ENCODE data around the gene ALDH2. TPM values are rescaled to one million over a fixed set of nuclear protein-coding genes. Genes with fewer than 3 reads are reported as not detected.
A peak's percentile ranks its signal among the peaks of the same experiment; 100 is the strongest.
"Not testable (repeated sequence)": the region's sequence is repeated elsewhere in the genome, so short reads cannot be mapped to it uniquely, and the experiment has no call there.

The ALDH2 gene
- total RNA-seq, 2 experiments from 2014 or later: 6.1 to 6.2 TPM

DNA sequence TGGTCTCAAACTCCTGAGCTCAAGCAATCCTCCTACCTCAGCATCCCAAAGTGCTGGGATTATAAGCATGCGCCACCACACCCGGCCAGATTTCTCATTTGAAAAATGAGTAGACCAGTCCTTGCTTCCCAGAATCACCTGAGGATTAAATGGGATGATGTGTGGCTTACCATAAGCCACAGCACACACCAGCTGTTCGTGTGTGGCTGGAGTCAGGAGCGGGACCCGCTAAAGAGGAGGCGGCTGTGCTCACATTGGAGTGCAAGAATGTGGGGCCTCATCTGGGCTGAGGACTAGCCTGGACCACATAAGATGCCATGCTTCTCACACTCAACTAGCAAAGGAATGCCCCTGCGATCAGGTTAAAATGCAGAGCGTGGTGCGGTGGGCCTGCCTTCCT, 6.7 kb upstream of the ALDH2 start:
- ATAC-seq (no peak), DNase-seq (no peak)
- CTCF ChIA-PET: no interaction called here
- Mint-ChIP-seq H3K4me3 (no peak overlapping the region), H3K9me3 (ENCODE audit: low read depth) (no peaks in the 10 kb centered on the region), H3K4me1 (peaks cover 6% of the 10 kb centered on the region), H3K36me3 (ENCODE audit: low read depth) (peaks cover 6% of the 10 kb centered on the region), H3K27ac (no peak overlapping the region), H3K27me3 (peaks cover 19% of the 10 kb centered on the region)
- POLR2A ChIA-PET: no interaction called here
- intact Hi-C loops (cut with DNase I, micrococcal nuclease): no loop called here

GRCh38 chr12:111761099-111761498, 5.6 kb upstream of the ALDH2 start:
- CTCF ChIA-PET: no interaction called here
- Mint-ChIP-seq H3K36me3 (ENCODE audit: low read depth) (peaks cover 2% of the 10 kb centered on the region), H3K9me3 (ENCODE audit: low read depth) (no peaks in the 10 kb centered on the region), H3K4me1 (peaks cover 6% of the 10 kb centered on the region), H3K4me3 (no peak overlapping the region), H3K27me3 (peaks cover 20% of the 10 kb centered on the region), H3K27ac (no peak overlapping the region)
- POLR2A ChIA-PET: no interaction called here
- DNase-seq (no peak), ATAC-seq (no peak)
- intact Hi-C loops (cut with DNase I, micrococcal nuclease): no loop called here

GRCh38 chr12:111761706-111762105, 5.0 kb upstream of the ALDH2 start:
- CTCF ChIA-PET: interaction anchor here (0.6 to 1.6 kb wide), 3 partner anchors 10 to 602 kb away, joined by 3 to 5 read pairs (median 4); no protein-coding TSS in a partner anchor
- ATAC-seq: no peak
- H3K36me3 Mint-ChIP-seq (ENCODE audit: low read depth): peaks cover 6% of the 10 kb centered on the region

GRCh38 chr12:111763552-111763951, 3.2 kb upstream of the ALDH2 start:
- ATAC-seq; H3K36me3 Mint-ChIP-seq (ENCODE audit: low read depth); H3K4me3 Mint-ChIP-seq; intact Hi-C loops (cut with DNase I, micrococcal nuclease); H3K27ac Mint-ChIP-seq; POLR2A ChIA-PET; DNase-seq; H3K9me3 Mint-ChIP-seq (ENCODE audit: low read depth): not testable (repeated sequence)
- CTCF ChIA-PET: interaction anchor here (1.0 kb wide), 1 partner anchor 54 kb away, joined by 3 read pairs; no protein-coding TSS in a partner anchor
- Mint-ChIP-seq H3K27me3 (peaks cover 30% of the 10 kb centered on the region), H3K4me1 (peaks cover 14% of the 10 kb centered on the region)

More at GRCh38 chr12:111761706-111762105, 5.0 kb upstream of the ALDH2 start:
- DNase-seq: no peak
- H3K9me3 Mint-ChIP-seq (ENCODE audit: low read depth): no peaks in the 10 kb centered on the region
- POLR2A ChIA-PET: no interaction called here
- H3K4me3 Mint-ChIP-seq: no peak overlapping the region
- peaks cover 10% of the 10 kb centered on the region for H3K4me1 Mint-ChIP-seq
- H3K27me3 Mint-ChIP-seq: peaks cover 23% of the 10 kb centered on the region
- intact Hi-C loops (cut with DNase I, micrococcal nuclease): no loop called here
- no peak overlapping the region for H3K27ac Mint-ChIP-seq

GRCh38 chr12:111764120-111764821, 2.5 kb upstream of the ALDH2 start:
- POLR2A ChIA-PET: no interaction called here
- no peak overlapping the region for H3K4me3 Mint-ChIP-seq
- peaks cover 3% of the 10 kb centered on the region for H3K36me3 Mint-ChIP-seq (ENCODE audit: low read depth)
- H3K9me3 Mint-ChIP-seq (ENCODE audit: low read depth): no peaks in the 10 kb centered on the region
- no peak overlapping the region for H3K27ac Mint-ChIP-seq
- intact Hi-C loops (cut with DNase I, micrococcal nuclease): no loop called here
- peaks cover 14% of the 10 kb centered on the region for H3K4me1 Mint-ChIP-seq
- peak; percentile 45 for ATAC-seq
- CTCF ChIA-PET: interaction anchor here (1.0 kb wide), 1 partner anchor 53 kb away, joined by 3 read pairs; no protein-coding TSS in a partner anchor
- DNase-seq: no peak
- H3K27me3 Mint-ChIP-seq: peaks cover 30% of the 10 kb centered on the region

DNA sequence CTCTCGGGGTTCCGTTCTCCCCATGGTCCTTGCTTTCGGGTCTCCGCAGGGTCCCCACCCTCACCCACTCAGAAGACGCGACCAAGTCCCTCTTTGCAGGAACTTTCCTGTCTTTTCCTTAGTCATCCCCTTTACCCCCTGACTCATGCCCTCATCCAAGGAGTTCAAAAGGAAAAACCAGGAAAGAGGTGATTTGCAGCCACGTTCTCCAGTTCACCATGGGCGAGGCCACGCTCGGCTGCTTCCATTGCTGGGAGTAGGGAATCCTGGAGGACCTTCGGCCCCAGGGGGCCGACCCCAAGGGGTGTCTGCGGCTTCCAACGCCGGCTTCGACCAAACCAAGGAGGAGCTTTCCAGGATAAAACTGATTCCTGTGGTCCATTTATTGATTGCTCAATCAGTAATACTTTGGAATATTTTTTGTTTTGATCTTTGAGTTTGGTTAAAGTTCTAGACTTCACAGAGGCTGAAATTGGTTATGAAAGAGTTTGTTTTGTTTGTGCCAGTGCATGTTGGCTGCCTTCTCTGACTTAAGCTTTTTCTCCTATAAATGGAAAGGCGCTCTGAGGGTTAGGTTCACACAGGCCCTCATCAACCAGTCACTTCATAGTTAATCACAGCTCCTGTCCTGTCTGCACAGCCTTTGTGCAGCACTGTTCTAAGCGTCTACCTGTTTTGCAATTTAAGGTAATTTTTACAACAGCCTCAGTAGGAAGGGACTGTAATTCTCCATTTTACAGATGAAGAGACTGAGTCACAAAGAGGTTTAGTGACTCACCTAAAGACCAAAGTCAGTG, 827 bp downstream of the ALDH2 start:
- ChIA-PET CTCF (interaction anchor here (1.3 to 2.4 kb wide), 2 partner anchors 46 to 371 kb away, joined by 4 to 15 read pairs; no protein-coding TSS in a partner anchor), POLR2A (no interaction called here)
- ATAC-seq (peak; percentile 45), DNase-seq (no peak)
- Mint-ChIP-seq H3K27me3 (peaks cover 29% of the 10 kb centered on the region), H3K27ac (peak overlapping the region; percentile 51), H3K36me3 (ENCODE audit: low read depth) (peaks cover 3% of the 10 kb centered on the region), H3K4me3 (peak overlapping the region; percentile 75), H3K9me3 (ENCODE audit: low read depth) (no peaks in the 10 kb centered on the region), H3K4me1 (peaks cover 14% of the 10 kb centered on the region)
- intact Hi-C loops (cut with DNase I, micrococcal nuclease): loop anchor here in 1 of 2 experiments (5.0 kb wide), 1 partner anchor 45 kb away; no protein-coding TSS in a partner anchor

- DNase-seq: no peak
- Mint-ChIP-seq H3K27ac (no peak overlapping the region), H3K4me3 (no peak overlapping the region), H3K36me3 (ENCODE audit: low read depth) (peaks cover 3% of the 10 kb centered on the region), H3K27me3 (peaks cover 24% of the 10 kb centered on the region), H3K9me3 (ENCODE audit: low read depth) (no peaks in the 10 kb centered on the region), H3K4me1 (peaks cover 14% of the 10 kb centered on the region)
- ATAC-seq: no peak
- POLR2A ChIA-PET: no interaction called here
- CTCF ChIA-PET: interaction anchor here (1.3 to 2.4 kb wide), 2 partner anchors 45 to 371 kb away, joined by 4 to 15 read pairs; no protein-coding TSS in a partner anchor
- intact Hi-C loops (cut with DNase I, micrococcal nuclease): loop anchor here in 1 of 2 experiments (5.0 kb wide), 1 partner anchor 44 kb away; no protein-coding TSS in a partner anchor
Measured at GRCh38 chr12:111768159-111768895, 1.6 kb downstream of the ALDH2 start.

- Mint-ChIP-seq H3K36me3 (ENCODE audit: low read depth) (peaks cover 3% of the 10 kb centered on the region), H3K27ac (no peak overlapping the region)
- POLR2A ChIA-PET: no interaction called here
Measured at GRCh38 chr12:111769599-111769998, 2.9 kb downstream of the ALDH2 start.

GRCh38 chr12:111773801-111774551, 7.2 kb downstream of the ALDH2 start:
- H3K9me3 Mint-ChIP-seq (ENCODE audit: low read depth): no peaks in the 10 kb centered on the region
- no peaks in the 10 kb centered on the region for H3K36me3 Mint-ChIP-seq (ENCODE audit: low read depth)
- ATAC-seq: no peak
- H3K27ac Mint-ChIP-seq: no peak overlapping the region
- no peak for DNase-seq
- no peak overlapping the region for H3K4me3 Mint-ChIP-seq
- intact Hi-C loops (cut with DNase I, micrococcal nuclease): no loop called here
- H3K27me3 Mint-ChIP-seq: peaks cover 3% of the 10 kb centered on the region
- POLR2A ChIA-PET: no interaction called here
- CTCF ChIA-PET: interaction anchor here (0.6 kb wide), 1 partner anchor 57 kb away, joined by 3 read pairs; no protein-coding TSS in a partner anchor
- peaks cover 3% of the 10 kb centered on the region for H3K4me1 Mint-ChIP-seq

More at GRCh38 chr12:111769599-111769998, 2.9 kb downstream of the ALDH2 start:
- DNase-seq: no peak
- Mint-ChIP-seq H3K9me3 (ENCODE audit: low read depth) (no peaks in the 10 kb centered on the region), H3K4me1 (peaks cover 14% of the 10 kb centered on the region), H3K4me3 (no peak overlapping the region), H3K27me3 (peaks cover 16% of the 10 kb centered on the region)
- ATAC-seq: no peak
- CTCF ChIA-PET: interaction anchor here (0.5 to 0.6 kb wide), 2 partner anchors 141 to 214 kb away, joined by 3 to 6 read pairs; no protein-coding TSS in a partner anchor
- intact Hi-C loops (cut with DNase I, micrococcal nuclease): loop anchor here in 1 of 2 experiments (5.0 kb wide), 1 partner anchor 43 kb away; no protein-coding TSS in a partner anchor

- Mint-ChIP-seq H3K36me3 (ENCODE audit: low read depth) (no peaks in the 10 kb centered on the region), H3K27ac (no peak overlapping the region), H3K4me3 (no peak overlapping the region), H3K27me3 (no peaks in the 10 kb centered on the region), H3K9me3 (ENCODE audit: low read depth) (no peaks in the 10 kb centered on the region), H3K4me1 (peaks cover 3% of the 10 kb centered on the region)
- CTCF ChIA-PET: no interaction called here
- intact Hi-C loops (cut with DNase I, micrococcal nuclease): no loop called here
- POLR2A ChIA-PET: no interaction called here
- no peak for ATAC-seq
- no peak for DNase-seq
Measured at GRCh38 chr12:111775205-111776193, 8.8 kb downstream of the ALDH2 start.
